Left lung (tissue), 10 donors: Measurements from ENCODE around the gene PLPP3. TPM values are rescaled to one million over a fixed set of nuclear protein-coding genes. Genes with fewer than 3 reads are reported as not detected.

ENCODE experiments used
- ATAC-seq: fragments of 200-7000 bp; cut with Tn5 transposase; one replicate; pipeline ENCODE4 v1.9.1; 2020; ENCODE audit warnings: moderate library complexity
- DNase-seq, 4 donors: peaks; one replicate each; pipeline ENCODE4 v3.0.0-alpha.2; 2013 to 2020
- H3K27ac ChIP-seq, 2 donors: fragments of 200-600 bp; sonication (generic) in 1 of 2; one replicate each; pipeline versions ENCODE4 v1.5.0 to v1.8.0; 2020 to 2021
- H3K27me3 ChIP-seq, 2 donors: fragments of 200-600 bp; sonication (generic) in 1 of 2; one replicate each; pipeline versions ENCODE4 v1.5.0 to v1.8.0; 2020 to 2021
- H3K36me3 ChIP-seq, 2 donors: fragments of 200-600 bp; sonication (generic) in 1 of 2; one replicate each; pipeline versions ENCODE4 v1.5.0 to v1.8.0; 2020 to 2021
- H3K4me1 ChIP-seq, 2 donors: fragments of 200-600 bp; one replicate each; pipeline ENCODE4 v1.8.0; 2021
- H3K4me3 ChIP-seq, 2 donors: fragments of 200-600 bp; sonication (generic) in 1 of 2; one replicate each; pipeline versions ENCODE4 v1.5.0 to v1.8.0; 2020 to 2021; ENCODE audit warnings: mild to moderate bottlenecking in 1 of 2
- H3K9me3 ChIP-seq, 2 donors: fragments of 200-600 bp; sonication (generic) in 1 of 2; one replicate each; pipeline versions ENCODE4 v1.5.0 to v1.8.0; 2020 to 2021
- CTCF ChIP-seq, 2 donors: fragments of 200-600 bp; sonication (generic) in 1 of 2; IDR thresholded peaks; one replicate each; pipeline versions ENCODE4 v1.5.0 to v1.8.0; 2021; ENCODE audit warnings: antibody characterized with exemption in 2 of 2
- intact Hi-C, 2 donors: fragments of 100-400 bp; cut with DNase I; formaldehyde crosslinking; loops; one replicate each; pipeline versions ENCODE4 v1.11.2 to v1.14.2; 2022
- polyA plus RNA-seq, 6 donors: library from polyadenylated mRNA; unstranded; fragments of 120-200 nt; gene quantifications; one replicate each; pipeline ENCODE4 v1.2.1, GENCODE V29; 2013; ENCODE audit not compliant: insufficient read length in 6 of 6
- total RNA-seq, 2 donors: library from RNA; stranded (reverse); fragmentation: NEBNext Ultra II Directional; extraction: Animal tissue kit (Norgen Biotek cat#: 25700); gene quantifications; one replicate each; pipeline ENCODE4 v1.2.1, GENCODE V29; 2021
- donor health status: DM: no; HTN: yes; CAD: no.
- donor health status: DM: no; HTN: no; CAD: no.

Gene PLPP3
- total and polyA plus RNA-seq, 8 donors: 44.5 to 145 (median 115) TPM

- H3K9me3 ChIP-seq: no peaks in the 10 kb centered on the region
- peaks cover 0 to 5% of the 10 kb centered on the region in 2 donors for H3K27me3 ChIP-seq
- no peak for TF ChIP-seq CTCF (IDR thresholded peaks at IDR 0.05)
- no peak overlapping the region for H3K27ac ChIP-seq
- H3K4me3 ChIP-seq: no peak overlapping the region
- DNase-seq (no peak), ATAC-seq (no peak)
- peaks cover 0 to 23% of the 10 kb centered on the region in 2 donors for H3K4me1 ChIP-seq
- intact Hi-C loops: no loop called here
- no peaks in the 10 kb centered on the region for H3K36me3 ChIP-seq
Measured at GRCh38 chr1:56482486-56482885, 96.9 kb downstream of the PLPP3 start.

GRCh38 chr1:56481140-56481694, 98.1 kb downstream of the PLPP3 start:
- intact Hi-C loops: no loop called here
- no peak for TF ChIP-seq CTCF (IDR thresholded peaks at IDR 0.05)
- ATAC-seq (no peak), DNase-seq (no peak)
- Histone ChIP-seq H3K9me3 (no peaks in the 10 kb centered on the region), H3K27me3 (peaks cover 0 to 11% of the 10 kb centered on the region in 2 donors), H3K4me3 (no peak overlapping the region), H3K27ac (no peak overlapping the region), H3K4me1 (peaks cover 0 to 33% of the 10 kb centered on the region in 2 donors), H3K36me3 (no peaks in the 10 kb centered on the region)

- no peak overlapping the region for H3K27ac ChIP-seq
- TF ChIP-seq CTCF (IDR thresholded peaks at IDR 0.05): no peak
- ATAC-seq (no peak), DNase-seq (no peak)
- intact Hi-C loops: no loop called here
- no peaks in the 10 kb centered on the region for H3K36me3 ChIP-seq
- H3K9me3 ChIP-seq: no peaks in the 10 kb centered on the region
- peaks cover 0 to 11% of the 10 kb centered on the region in 2 donors for H3K27me3 ChIP-seq
- H3K4me3 ChIP-seq: no peak overlapping the region
- peaks cover 0 to 42% of the 10 kb centered on the region in 2 donors for H3K4me1 ChIP-seq
Measured at GRCh38 chr1:56478734-56479133, 100.6 kb downstream of the PLPP3 start.

- H3K27ac ChIP-seq: peak overlapping the region; percentile 84 to 89
- peaks cover 0 to 11% of the 10 kb centered on the region in 2 donors for H3K27me3 ChIP-seq
- ATAC-seq (peak; percentile 90), DNase-seq (peak; percentile 57 to 90 (median 74))
- intact Hi-C loops: no loop called here
- no peaks in the 10 kb centered on the region for H3K36me3 ChIP-seq
- H3K4me3 ChIP-seq: peak overlapping the region; percentile 39 to 54
- peaks cover 0 to 55% of the 10 kb centered on the region in 2 donors for H3K4me1 ChIP-seq
- TF ChIP-seq CTCF (IDR thresholded peaks at IDR 0.05): no peak
- no peaks in the 10 kb centered on the region for H3K9me3 ChIP-seq
Measured at GRCh38 chr1:56477164-56478111, 101.9 kb downstream of the PLPP3 start.

- Histone ChIP-seq H3K4me1 (peaks cover 10 to 80% of the 10 kb centered on the region in 2 donors), H3K27ac (no peak overlapping the region), H3K4me3 (no peak overlapping the region), H3K9me3 (no peaks in the 10 kb centered on the region), H3K36me3 (no peaks in the 10 kb centered on the region), H3K27me3 (peaks cover 0 to 11% of the 10 kb centered on the region in 2 donors)
- no peak for ATAC-seq
- no peak for DNase-seq
- intact Hi-C loops: no loop called here
- no peak for TF ChIP-seq CTCF (IDR thresholded peaks at IDR 0.05)
Measured at GRCh38 chr1:56473582-56474270, 105.6 kb downstream of the PLPP3 start.
